ENCODE results near the gene ARHGAP26.

Gene ARHGAP26

GRCh38 chr5:143207563-143208364, 437.6 kb downstream of the ARHGAP26 start:
- no peak for DNase-seq (ENCODE audit: low spot score)

GRCh38 chr5:143208365-143208641, 438.1 kb downstream of the ARHGAP26 start:
- no peak for DNase-seq (ENCODE audit: low spot score)

- DNase-seq (ENCODE audit: low spot score) = no peak
These were observed 438.8 kb downstream of the ARHGAP26 start for GRCh38 chr5:143208781-143209510.

- DNase-seq (ENCODE audit: low spot score) = no peak
These were observed 439.8 kb downstream of the ARHGAP26 start for GRCh38 chr5:143209881-143210395.

- DNase-seq (ENCODE audit: low spot score) = no peak
These were observed 440.4 kb downstream of the ARHGAP26 start for GRCh38 chr5:143210576-143210975.

- DNase-seq (ENCODE audit: low spot score) = no peak
These were observed 442.1 kb downstream of the ARHGAP26 start for GRCh38 chr5:143212261-143212660.

- DNase-seq (ENCODE audit: low spot score) = no peak
These were observed 443.2 kb downstream of the ARHGAP26 start for GRCh38 chr5:143213231-143213850.

GRCh38 chr5:143213851-143214363, 443.7 kb downstream of the ARHGAP26 start:
- DNase-seq (ENCODE audit: low spot score) = no peak

- no peak for DNase-seq (ENCODE audit: low spot score)
These were observed 444.3 kb downstream of the ARHGAP26 start for GRCh38 chr5:143214458-143214857.

GRCh38 chr5:143214890-143215289, 444.7 kb downstream of the ARHGAP26 start:
- DNase-seq (ENCODE audit: low spot score) = no peak

- no peak for DNase-seq (ENCODE audit: low spot score)
These were observed 445.5 kb downstream of the ARHGAP26 start for GRCh38 chr5:143215690-143216089.

- DNase-seq (ENCODE audit: low spot score) = no peak
These were observed 446.0 kb downstream of the ARHGAP26 start for GRCh38 chr5:143216211-143216610.

GRCh38 chr5:143217065-143217803, 447.1 kb downstream of the ARHGAP26 start:
- DNase-seq (ENCODE audit: low spot score) = no peak

GRCh38 chr5:143217804-143218160, 447.6 kb downstream of the ARHGAP26 start:
- DNase-seq (ENCODE audit: low spot score) = no peak

GRCh38 chr5:143218517-143219170, 448.5 kb downstream of the ARHGAP26 start:
- DNase-seq (ENCODE audit: low spot score) = no peak

- DNase-seq (ENCODE audit: low spot score) = no peak
These were observed 449.5 kb downstream of the ARHGAP26 start for GRCh38 chr5:143219696-143220095.

- no peak for DNase-seq (ENCODE audit: low spot score)
These were observed 450.6 kb downstream of the ARHGAP26 start for GRCh38 chr5:143220748-143221251.

- DNase-seq (ENCODE audit: low spot score) = peak; percentile 76
These were observed 452.4 kb downstream of the ARHGAP26 start for GRCh38 chr5:143222287-143223231.

GRCh38 chr5:143224672-143225071, 454.5 kb downstream of the ARHGAP26 start:
- no peak for DNase-seq (ENCODE audit: low spot score)

GRCh38 chr5:143225511-143225910, 455.3 kb downstream of the ARHGAP26 start:
- no peak for DNase-seq (ENCODE audit: low spot score)
